Thyroid gland (tissue), 4 donors: ENCODE results near the gene ALG10B. TPM values are rescaled to one million over a fixed set of nuclear protein-coding genes. Genes with fewer than 3 reads are reported as not detected.
"Not testable (repeated sequence)": the region's sequence is repeated elsewhere in the genome, so short reads cannot be mapped to it uniquely, and the experiment has no call there.

Experiments
- DNase-seq, 2 donors: peaks; one replicate each; pipeline ENCODE4 v3.0.0-alpha.2; 2019
- H3K27ac ChIP-seq, 3 donors: fragments of 200-600 bp; sonication (generic); 1 replicate in 2 of 3; 2 replicates in 1 of 3; pipeline ENCODE4 v1.5.1; 2016 to 2019; ENCODE audit warnings: mild to moderate bottlenecking in 1 of 3, moderate library complexity in 1 of 3
- H3K27me3 ChIP-seq: fragments of 200-600 bp; sonication (generic); one replicate; pipeline ENCODE4 v1.5.1; 2019
- H3K36me3 ChIP-seq, 2 donors: fragments of 200-600 bp; sonication (generic); one replicate each; pipeline ENCODE4 v1.5.1; 2016 to 2019
- H3K4me1 ChIP-seq, 2 donors: fragments of 200-600 bp; sonication (generic); one replicate each; pipeline ENCODE4 v1.5.1; 2017 to 2019
- H3K4me3 ChIP-seq, 3 donors: fragments of 200-600 bp; sonication (generic); replicated peaks in 1 of 3; 1 replicate in 2 of 3; 2 replicates in 1 of 3; pipeline ENCODE4 v1.5.1; 2016; ENCODE audit warnings: mild to moderate bottlenecking in 1 of 3
- H3K9me3 ChIP-seq: fragments of 200-600 bp; sonication (generic); one replicate; pipeline ENCODE4 v1.5.1; 2017
- CTCF ChIP-seq, 6 experiments: fragments of 200-600 bp in 3 of 6; fragments of 450-650 bp in 3 of 6; sonication (generic) in 3 of 6; IDR thresholded peaks; one replicate each; pipeline ENCODE4 v1.5.1; 2016 to 2019; ENCODE audit warnings: antibody characterized with exemption in 6 of 6, mild to moderate bottlenecking in 2 of 6, inconsistent platforms in 1 of 6, moderate library complexity in 1 of 6
- POLR2A ChIP-seq, 2 donors: fragments of 450-650 bp; IDR thresholded peaks; one replicate each; pipeline ENCODE4 v1.6.1; 2017; ENCODE audit warnings: antibody characterized with exemption in 2 of 2, mild to moderate bottlenecking in 2 of 2, moderate library complexity in 1 of 2
- WGBS, 2 donors: methylation state at CpG; one replicate each; pipeline ENCODE4 v1.1.5; 2017; 5-methylcytosine and 5-hydroxymethylcytosine counted together
- intact Hi-C: fragments of 100-400 bp; cut with DNase I; formaldehyde crosslinking; loops from one replicate; pipeline ENCODE4 v1.15.1; 2023
- total RNA-seq, 4 donors: library from RNA; depleted of rRNA; stranded (reverse); fragments of >200 nt; gene quantifications; one replicate each; pipeline ENCODE4 v1.2.3, GENCODE V29; 2016

Gene ALG10B
- total RNA-seq, 4 donors from 2014 or later: 5.7 to 18.8 (median 9.1) TPM

GRCh38 chr12:38289396-38289795 is 27.2 kb upstream of the ALG10B start:
- Histone ChIP-seq H3K27me3 (no peaks in the 10 kb centered on the region), H3K9me3 (no peaks in the 10 kb centered on the region), H3K27ac (no peak overlapping the region), H3K4me3 (no peak overlapping the region), H3K36me3 (no peaks in the 10 kb centered on the region), H3K4me1 (no peaks in the 10 kb centered on the region)
- WGBS, 2 donors: 68 to 78% methylated on average over 2 of the region's 2 CpGs
- TF ChIP-seq POLR2A (IDR thresholded peaks at IDR 0.05) (no peak), CTCF (IDR thresholded peaks at IDR 0.05) (no peak)
- intact Hi-C loops: no loop called here
- DNase-seq: no peak

DNA sequence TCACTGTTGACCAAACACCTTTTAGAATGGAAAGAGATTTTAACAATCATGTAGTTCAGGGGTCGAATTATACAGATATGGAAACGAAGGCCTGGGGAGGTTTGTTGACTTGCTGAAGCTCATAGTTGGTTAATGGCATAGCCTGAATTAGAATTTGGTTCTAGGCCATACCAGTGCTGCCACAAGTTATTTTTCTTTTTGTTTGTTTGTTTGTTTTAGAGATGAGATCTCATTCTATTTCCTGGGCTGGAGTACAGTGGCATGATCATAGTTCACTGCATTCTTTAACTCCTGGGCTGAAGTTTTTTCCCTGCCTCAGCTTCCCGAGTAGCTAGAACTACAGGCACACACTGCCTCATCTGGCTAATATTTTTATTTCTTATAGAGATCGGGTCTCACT is 25.4 kb upstream of the ALG10B start:
- 65 to 74% methylated on average over 4 of the region's 4 CpGs for WGBS, 2 donors
- no peaks in the 10 kb centered on the region for H3K4me1 ChIP-seq
- H3K36me3 ChIP-seq: no peaks in the 10 kb centered on the region
- no peaks in the 10 kb centered on the region for H3K9me3 ChIP-seq
- H3K4me3 ChIP-seq: no peak overlapping the region
- no peaks in the 10 kb centered on the region for H3K27me3 ChIP-seq
- H3K27ac ChIP-seq: no peak overlapping the region
- no peak for DNase-seq
- intact Hi-C loops: no loop called here
- TF ChIP-seq CTCF (IDR thresholded peaks at IDR 0.05): no peak
- TF ChIP-seq POLR2A (IDR thresholded peaks at IDR 0.05): no peak

- H3K4me3 ChIP-seq, H3K27ac ChIP-seq, H3K9me3 ChIP-seq, H3K4me1 ChIP-seq, intact Hi-C loops, H3K36me3 ChIP-seq, DNase-seq, H3K27me3 ChIP-seq: not testable (repeated sequence)
- WGBS, 2 donors: 22 to 26% methylated on average over 1 of the region's 1 CpG
These were observed 13.6 kb upstream of the ALG10B start for GRCh38 chr12:38302972-38303371.

DNA sequence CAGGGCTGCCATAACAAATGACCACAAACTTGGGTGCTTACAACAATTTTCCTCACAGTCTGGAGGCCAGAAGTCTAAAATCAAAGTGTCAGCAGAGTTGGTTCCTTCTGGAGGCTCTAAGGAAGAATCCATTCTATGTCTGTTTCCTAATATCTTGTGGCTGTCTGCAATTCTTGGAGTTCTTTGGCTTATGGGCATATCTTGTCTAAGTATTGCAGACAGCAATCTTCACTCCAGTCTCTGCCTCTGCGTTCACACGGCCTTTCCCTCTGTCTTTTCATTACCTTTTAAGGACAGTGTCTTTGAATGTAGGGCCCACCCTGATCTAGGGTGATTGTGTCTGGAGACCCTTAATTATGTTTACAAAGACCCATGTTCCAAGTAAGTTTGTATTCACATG is 5.4 kb downstream of the ALG10B start:
- not testable (repeated sequence) for DNase-seq, H3K27ac ChIP-seq, H3K4me3 ChIP-seq, H3K4me1 ChIP-seq, H3K36me3 ChIP-seq, H3K27me3 ChIP-seq, H3K9me3 ChIP-seq
- intact Hi-C loops: loop anchor here (10.0 kb wide), 1 partner anchor 783 kb away; no protein-coding TSS in a partner anchor
- WGBS, 2 donors: 91 to 93% methylated on average over 2 of the region's 2 CpGs

- no peaks in the 10 kb centered on the region for H3K4me1 ChIP-seq
- H3K9me3 ChIP-seq: no peaks in the 10 kb centered on the region
- H3K36me3 ChIP-seq: no peaks in the 10 kb centered on the region
- DNase-seq: no peak
- no peak overlapping the region for H3K4me3 ChIP-seq
- 87 to 88% methylated on average over 2 of the region's 2 CpGs for WGBS, 2 donors
- H3K27me3 ChIP-seq: no peaks in the 10 kb centered on the region
- intact Hi-C loops: loop anchor here (10.0 kb wide), 1 partner anchor 780 kb away; no protein-coding TSS in a partner anchor
- H3K27ac ChIP-seq: no peak overlapping the region
- TF ChIP-seq POLR2A (IDR thresholded peaks at IDR 0.05) (no peak), CTCF (IDR thresholded peaks at IDR 0.05) (no peak)
These were observed 8.3 kb downstream of the ALG10B start for GRCh38 chr12:38324912-38325311.

DNA sequence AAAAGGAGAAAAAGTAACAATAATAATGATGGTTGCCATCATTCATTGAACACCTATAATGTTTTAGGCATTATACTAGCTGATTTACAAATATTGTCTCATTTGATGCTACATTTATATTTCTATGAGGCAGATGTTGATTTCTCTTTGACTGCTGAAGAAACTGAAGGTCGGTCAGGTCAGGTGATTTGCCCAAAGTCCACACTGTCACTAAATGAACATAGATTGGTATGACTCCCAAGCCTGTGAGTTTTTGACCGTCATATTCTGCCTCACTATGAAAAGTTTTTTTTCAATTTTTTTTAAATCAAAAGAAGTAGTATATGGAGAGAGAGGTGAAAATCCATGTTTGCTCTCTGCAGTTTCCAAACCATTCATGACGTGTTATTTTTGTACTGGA is 10.8 kb downstream of the ALG10B start:
- DNase-seq: no peak
- no peaks in the 10 kb centered on the region for H3K9me3 ChIP-seq
- no peak overlapping the region for H3K27ac ChIP-seq
- no peak overlapping the region for H3K4me3 ChIP-seq
- 94% methylated on average over 3 of the region's 3 CpGs for WGBS, 2 donors
- no peaks in the 10 kb centered on the region for H3K27me3 ChIP-seq
- TF ChIP-seq CTCF (IDR thresholded peaks at IDR 0.05): no peak
- intact Hi-C loops: loop anchor here (10.0 kb wide), 1 partner anchor 777 kb away; no protein-coding TSS in a partner anchor
- H3K36me3 ChIP-seq: no peaks in the 10 kb centered on the region
- H3K4me1 ChIP-seq: no peaks in the 10 kb centered on the region
